ENCODE measurements around the gene RNF157.

Gene RNF157

GRCh38 chr17:76240461-76241203 lies at the start of gene RNF157:
Gene RNF157 (minus strand): TSS chr17:76240493. CDS start chr17:76240240, 253 bp downstream.
- peak; percentile 68 for DNase-seq (ENCODE audit: low spot score)

DNA sequence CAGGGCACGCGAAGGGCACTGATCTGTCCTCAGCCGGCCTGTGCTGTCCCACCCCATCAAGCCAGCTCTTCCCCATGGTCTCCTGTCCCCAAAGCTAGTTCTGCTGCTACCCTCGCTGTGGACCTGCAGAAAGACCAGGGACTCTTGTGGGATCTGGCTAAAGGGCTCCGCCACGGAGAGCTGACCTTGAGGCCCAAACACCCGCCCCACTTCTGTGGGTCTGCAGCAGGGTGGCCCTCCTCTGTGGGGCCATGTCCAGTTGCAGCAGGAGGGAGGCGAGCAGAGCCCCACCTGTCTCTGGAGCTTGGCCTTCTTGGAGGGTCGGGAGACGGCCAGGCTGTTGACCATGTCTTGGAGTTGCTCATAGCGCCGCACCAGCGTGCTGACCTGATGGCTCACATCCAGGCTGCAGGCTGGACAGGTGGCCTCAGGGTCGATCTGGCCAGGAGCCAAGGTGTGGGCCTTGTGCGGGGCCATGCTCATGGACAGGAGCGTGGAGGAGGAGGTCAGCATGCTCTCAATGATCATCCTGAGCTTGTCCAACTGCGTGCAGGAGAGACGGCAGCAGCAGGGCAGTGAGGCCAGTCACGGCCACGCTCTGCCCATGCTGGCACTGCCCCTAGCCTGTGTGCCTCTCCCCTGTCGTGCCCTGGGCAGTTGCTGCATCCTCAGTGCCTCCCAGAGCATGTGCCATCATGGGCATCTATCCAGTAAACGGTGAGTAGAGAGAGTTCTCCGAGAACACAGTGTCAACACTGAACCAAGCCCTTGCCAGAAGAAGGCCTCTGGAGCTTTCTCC lies 41.5 kb upstream of the RNF157 start:
- DNase-seq (ENCODE audit: low spot score) = no peak

DNA sequence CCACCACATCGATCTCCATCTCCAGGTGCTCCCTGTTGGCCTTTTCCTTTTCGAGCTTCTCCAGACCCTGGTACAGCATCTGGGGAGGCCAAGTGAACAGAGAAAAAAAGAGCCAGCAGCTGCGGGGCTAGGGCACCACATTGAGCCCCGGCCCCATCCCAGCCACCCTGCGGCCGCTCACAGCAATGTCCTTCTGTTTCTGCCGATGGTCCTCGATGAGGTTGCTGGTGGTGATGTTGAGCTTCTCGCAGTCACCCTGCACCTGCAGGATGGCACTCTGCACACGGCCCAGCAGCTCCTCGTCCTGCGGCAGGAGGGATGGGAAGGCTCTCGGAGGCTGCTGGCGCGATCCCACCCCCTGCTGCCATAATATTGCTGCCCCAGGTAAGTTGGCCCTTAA lies 40.4 kb upstream of the RNF157 start:
- DNase-seq (ENCODE audit: low spot score) = no peak

DNA sequence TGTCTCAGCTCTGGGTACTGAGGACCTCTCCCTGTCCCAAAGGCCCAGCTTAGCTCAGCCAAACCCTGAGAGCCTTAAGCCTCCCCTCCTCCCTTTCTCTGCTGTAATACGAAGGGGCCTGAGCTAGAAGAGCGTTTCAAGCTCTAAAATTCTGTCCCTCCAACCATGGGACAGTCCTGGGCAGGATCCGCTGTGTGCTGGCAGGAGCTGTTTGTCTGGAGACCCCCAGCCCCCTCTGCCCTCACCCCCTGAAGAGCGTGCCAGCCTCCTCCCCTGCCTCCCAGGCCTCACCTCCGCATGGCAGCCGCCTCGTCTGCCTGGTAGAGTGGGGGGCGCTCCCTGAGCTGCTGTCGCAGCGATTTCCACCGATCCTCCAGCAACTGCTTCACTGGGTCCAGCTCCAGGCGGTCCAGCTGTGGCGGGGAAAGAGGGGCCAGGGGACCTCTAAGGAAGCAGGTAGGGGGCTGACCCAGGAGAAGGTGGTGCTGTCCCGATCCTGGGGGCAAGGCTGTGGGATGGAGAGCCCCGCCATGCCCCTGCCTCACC lies 39.5 kb upstream of the RNF157 start:
- DNase-seq (ENCODE audit: low spot score) = no peak

DNA sequence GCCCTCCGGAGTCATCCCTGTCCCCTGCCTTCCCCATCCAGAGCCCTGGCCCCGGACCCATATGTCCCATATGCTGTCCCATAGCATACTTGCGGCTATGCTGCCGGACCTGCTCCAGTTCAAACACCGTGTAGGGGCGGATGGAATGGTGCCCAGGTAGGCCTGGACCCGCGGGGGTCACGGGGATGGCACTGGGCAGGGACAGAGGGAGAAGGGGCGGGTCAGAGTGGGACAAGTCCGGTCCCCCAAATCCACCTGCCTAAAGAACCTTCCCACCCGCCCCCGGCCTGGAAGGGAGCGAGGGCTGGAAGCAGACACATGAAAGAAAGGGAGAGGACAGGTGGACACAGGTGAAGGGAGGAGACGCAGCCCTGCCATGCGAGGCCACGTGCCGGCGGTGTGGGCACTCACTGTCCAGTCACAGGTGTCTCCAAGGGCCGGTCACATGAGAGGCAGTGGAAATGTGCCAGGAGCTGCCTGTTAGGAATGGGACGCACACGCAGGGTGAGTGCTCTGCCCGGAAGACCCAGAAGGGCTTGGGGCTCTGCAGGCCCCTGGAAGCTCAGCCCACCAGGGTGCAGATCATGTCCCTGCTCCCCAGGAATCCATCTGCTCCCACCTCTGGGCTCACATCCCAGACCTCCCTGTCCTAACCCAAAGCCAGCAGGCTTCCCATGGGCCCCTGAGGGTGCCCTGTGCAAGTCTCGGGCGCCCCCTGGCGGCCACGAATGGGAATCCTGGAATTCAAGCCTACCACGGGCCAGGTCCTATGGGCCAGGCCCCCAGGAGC lies 38.9 kb upstream of the RNF157 start:
- peak; percentile 85 for DNase-seq (ENCODE audit: low spot score)

GRCh38 chr17:76278268-76278908 lies 38.1 kb upstream of the RNF157 start:
- DNase-seq (ENCODE audit: low spot score) = no peak

GRCh38 chr17:76277300-76278267 lies 37.3 kb upstream of the RNF157 start:
- no peak for DNase-seq (ENCODE audit: low spot score)

DNA sequence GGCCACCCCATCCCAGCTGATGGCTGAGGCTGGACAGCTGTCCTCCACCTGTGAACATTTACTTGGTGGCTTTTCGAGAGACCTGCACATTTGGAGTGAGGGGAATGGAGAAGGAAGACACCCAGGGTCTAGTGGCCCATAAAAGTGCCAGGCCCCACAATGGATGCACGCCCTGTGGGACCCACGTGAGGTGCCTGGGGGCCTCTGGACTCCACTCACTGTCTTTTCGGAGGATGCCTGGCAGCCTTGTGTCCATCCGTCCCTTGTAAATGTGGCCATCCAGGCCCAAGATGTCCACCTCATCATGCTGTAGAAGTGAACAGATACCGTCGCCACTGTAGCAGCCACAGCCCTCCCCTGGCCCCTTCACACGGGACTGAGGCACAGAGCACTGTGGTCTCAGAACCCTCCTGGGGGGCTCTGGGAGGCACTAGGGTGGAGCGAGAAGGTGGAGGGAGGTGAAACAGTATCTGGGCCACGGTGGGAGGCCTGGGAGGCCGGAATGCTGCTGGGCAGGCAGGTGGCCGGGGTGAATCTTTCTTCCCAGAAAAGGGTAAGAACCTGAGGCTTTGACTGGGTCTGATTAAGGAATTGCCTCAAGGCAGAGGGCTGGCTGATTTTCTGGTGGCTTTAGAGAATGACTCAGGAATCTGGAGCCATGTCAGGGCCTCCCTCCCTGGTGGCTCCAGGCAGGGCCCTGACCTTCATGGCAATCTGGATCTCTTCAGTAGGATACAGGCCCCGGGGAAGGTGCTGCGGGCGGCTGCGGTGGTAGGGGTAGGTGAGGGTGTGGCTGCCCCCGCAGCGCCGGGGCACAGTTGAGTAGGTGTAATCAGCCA lies 36.4 kb upstream of the RNF157 start:
- DNase-seq (ENCODE audit: low spot score) = no peak

- DNase-seq (ENCODE audit: low spot score) = peak; percentile 67
Measured at GRCh38 chr17:76276069-76276431, 35.8 kb upstream of the RNF157 start.

GRCh38 chr17:76275382-76276068 lies 35.2 kb upstream of the RNF157 start:
- DNase-seq (ENCODE audit: low spot score) = no peak

DNA sequence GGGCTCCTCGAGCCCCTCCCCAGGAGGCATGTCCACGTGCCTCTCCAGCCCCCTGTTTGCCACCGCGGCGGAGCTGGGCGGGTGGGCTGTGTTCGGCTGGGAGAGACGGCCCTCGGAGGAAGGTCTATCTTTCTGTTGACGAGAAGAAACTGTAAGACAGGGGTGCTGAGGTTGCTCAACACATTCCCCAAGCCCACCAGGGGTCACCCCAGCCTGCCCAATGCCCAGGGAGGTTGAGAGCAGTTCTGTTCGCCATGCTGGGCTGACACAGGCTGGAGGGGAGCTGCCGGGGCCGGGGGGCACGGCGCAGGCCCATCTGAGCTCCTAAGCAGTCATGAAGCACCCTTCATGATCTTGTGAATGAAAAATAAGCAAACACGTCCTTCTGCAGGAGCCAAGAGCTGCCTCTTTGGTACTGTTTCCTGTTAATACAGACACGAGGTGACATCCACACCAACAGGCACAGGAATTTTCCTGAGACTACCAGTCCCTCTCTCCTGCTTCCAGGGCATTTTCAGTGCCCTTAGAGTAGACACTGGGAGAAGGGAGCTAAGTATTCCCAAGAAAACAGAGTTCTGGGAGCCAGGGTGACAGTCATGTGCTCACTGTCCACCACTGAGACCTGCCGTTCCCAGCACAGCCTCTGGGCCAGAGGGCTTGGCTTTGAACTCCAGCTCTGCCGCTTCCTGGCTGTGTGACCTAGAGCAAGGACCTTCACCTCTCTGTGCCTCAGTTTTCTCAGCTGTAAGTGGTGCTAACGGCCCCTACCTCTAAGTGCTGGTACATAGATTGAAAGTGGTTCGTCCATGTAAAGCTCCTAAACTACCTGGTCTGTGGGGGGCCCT lies 34.0 kb upstream of the RNF157 start:
- no peak for DNase-seq (ENCODE audit: low spot score)

DNA sequence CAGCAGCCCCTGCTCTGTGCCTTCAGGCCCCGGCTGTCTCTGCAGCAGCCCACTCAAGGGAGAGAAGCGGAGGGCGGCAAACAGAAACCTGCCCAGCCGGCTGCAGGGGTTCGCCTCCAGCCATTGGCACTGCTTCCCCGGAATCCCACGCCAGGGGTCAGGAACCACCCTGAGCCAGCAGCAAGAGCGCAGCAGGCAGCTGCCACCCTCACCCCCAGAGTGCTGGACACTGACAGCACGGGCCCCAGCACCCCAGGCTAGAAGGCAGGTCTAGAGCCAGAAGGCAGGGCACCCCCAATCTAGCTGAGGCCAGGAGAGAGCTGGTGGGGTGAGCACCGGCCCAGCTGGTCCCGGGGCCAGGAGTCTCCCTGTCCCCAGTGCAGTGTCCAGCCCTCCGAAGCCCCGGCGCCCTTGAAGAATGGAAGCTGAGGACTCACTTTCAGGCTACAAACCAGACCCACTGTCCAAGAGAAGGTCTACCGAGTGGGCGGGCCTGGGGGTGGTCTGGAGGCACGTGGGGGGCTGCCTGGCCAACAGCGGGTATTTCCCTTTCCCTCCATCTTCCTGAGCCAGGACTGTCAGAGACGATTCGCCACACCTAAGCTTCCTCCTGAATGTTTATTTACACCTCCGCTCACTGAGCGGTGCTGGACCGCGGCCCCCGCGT lies 33.3 kb upstream of the RNF157 start:
- no peak for DNase-seq (ENCODE audit: low spot score)

- DNase-seq (ENCODE audit: low spot score) = no peak
Measured at GRCh38 chr17:76272541-76273444, 32.5 kb upstream of the RNF157 start.

- peak; percentile 77 for DNase-seq (ENCODE audit: low spot score)
Measured at GRCh38 chr17:76271669-76272540, 31.6 kb upstream of the RNF157 start.
